Coronary artery (tissue), 2 donors: ENCODE data around the gene HNF4A.

Experiments
- DNase-seq: peaks from one replicate; pipeline ENCODE4 v3.0.0-alpha.2; 2017; ENCODE audit warnings: low spot score
- H3K27ac ChIP-seq, 2 donors: fragments of 200-600 bp; sonication (generic); one replicate each; pipeline ENCODE4 v1.5.1; 2016 to 2019
- H3K4me3 ChIP-seq: fragments of 200-600 bp; sonication (generic); 2 replicates; pipeline ENCODE4 v1.5.1; 2016; ENCODE audit warnings: mild to moderate bottlenecking, moderate library complexity
- CTCF ChIP-seq: fragments of 200-600 bp; sonication (generic); IDR thresholded peaks from one replicate; pipeline ENCODE4 v1.5.1; 2019; ENCODE audit warnings: antibody characterized with exemption

The HNF4A gene

DNA sequence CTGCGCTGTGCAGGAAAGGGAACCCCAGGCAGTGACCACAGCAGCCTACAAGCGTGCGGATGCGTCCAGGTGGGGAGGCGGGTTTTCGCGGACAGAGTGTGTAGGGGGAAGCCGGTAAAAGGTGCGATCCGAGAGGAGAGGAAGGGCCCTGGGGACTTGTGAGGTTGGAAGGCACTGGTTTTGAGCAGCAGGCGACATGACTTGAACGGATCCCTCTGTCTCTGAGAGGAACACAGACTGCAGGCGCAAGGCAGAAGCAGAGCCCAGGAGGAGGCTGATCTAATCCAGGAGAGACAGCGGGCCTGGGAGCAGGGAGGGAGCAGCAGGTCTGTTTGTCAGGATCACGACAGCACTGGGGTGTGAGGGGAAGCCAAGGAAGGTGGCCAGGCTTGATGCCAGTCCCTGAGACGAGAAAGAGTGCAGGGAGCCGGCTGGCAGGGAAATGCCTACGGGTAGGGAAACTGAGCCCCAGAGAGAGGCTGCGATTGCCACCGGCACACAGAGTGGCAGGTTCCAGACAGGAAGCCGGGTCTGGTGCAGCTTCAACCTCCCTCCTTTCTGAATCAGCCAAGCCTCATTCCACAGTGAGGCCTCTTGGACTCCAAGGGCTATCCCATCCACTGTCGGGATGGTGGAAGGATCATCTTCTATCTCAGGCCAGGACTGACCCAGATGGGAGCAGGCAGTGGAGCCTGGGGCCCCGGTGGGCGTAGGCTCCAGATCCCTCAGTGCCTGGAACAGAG lies 57.1 kb downstream of the HNF4A start:
- no peak overlapping the region for H3K27ac ChIP-seq
- DNase-seq, result no peak
- no peak overlapping the region for H3K4me3 ChIP-seq
- no peak for TF ChIP-seq CTCF

DNA sequence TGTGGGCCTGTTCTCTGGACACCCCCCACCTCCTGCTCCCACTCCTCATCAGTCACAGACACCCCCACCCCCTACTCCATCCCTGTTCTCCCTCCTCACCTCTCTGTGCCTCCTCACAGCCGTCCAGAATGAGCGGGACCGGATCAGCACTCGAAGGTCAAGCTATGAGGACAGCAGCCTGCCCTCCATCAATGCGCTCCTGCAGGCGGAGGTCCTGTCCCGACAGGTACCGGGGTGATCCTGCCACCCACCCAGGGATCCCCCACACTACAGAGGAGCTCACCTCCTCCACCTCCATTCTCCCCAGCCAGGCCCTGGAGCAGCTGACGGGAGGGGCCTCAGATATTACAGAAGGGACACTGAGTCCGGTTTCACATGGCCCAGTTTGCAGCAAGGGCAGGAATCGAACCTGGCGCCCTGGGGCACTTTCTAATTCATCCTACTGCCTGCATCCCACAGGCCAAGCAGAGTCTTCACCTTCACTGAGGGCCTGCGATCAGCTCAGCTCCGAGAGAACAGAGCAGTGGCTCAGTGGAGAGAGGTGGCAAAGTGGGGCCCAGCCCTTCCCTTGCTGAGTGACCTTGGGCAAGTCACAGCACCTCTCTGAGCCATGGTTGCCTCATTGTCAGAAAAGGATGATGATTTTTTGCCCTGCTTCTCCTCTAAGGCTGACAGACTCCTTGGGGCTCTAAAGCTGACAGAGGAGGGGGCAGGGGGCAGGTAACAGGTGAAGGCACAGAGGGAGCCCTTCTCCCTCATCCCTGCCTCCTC lies 58.3 kb downstream of the HNF4A start:
- no peak for TF ChIP-seq CTCF
- Histone ChIP-seq H3K27ac (no peak overlapping the region), H3K4me3 (no peak overlapping the region)
- no peak for DNase-seq

GRCh38 chr20:44414346-44414714 lies 58.8 kb downstream of the HNF4A start:
- DNase-seq, result no peak
- no peak overlapping the region for H3K4me3 ChIP-seq

GRCh38 chr20:44414808-44415207 lies 59.3 kb downstream of the HNF4A start:
- no peak for TF ChIP-seq CTCF
- no peak for DNase-seq
- Histone ChIP-seq H3K27ac (no peak overlapping the region), H3K4me3 (no peak overlapping the region)

More at GRCh38 chr20:44414346-44414714, 58.8 kb downstream of the HNF4A start:
- TF ChIP-seq CTCF, result no peak
- no peak overlapping the region for H3K27ac ChIP-seq

GRCh38 chr20:44415833-44416715 lies 60.6 kb downstream of the HNF4A start:
- H3K4me3 ChIP-seq, result no peak overlapping the region
- TF ChIP-seq CTCF, result no peak
- no peak for DNase-seq
- H3K27ac ChIP-seq, result no peak overlapping the region

DNA sequence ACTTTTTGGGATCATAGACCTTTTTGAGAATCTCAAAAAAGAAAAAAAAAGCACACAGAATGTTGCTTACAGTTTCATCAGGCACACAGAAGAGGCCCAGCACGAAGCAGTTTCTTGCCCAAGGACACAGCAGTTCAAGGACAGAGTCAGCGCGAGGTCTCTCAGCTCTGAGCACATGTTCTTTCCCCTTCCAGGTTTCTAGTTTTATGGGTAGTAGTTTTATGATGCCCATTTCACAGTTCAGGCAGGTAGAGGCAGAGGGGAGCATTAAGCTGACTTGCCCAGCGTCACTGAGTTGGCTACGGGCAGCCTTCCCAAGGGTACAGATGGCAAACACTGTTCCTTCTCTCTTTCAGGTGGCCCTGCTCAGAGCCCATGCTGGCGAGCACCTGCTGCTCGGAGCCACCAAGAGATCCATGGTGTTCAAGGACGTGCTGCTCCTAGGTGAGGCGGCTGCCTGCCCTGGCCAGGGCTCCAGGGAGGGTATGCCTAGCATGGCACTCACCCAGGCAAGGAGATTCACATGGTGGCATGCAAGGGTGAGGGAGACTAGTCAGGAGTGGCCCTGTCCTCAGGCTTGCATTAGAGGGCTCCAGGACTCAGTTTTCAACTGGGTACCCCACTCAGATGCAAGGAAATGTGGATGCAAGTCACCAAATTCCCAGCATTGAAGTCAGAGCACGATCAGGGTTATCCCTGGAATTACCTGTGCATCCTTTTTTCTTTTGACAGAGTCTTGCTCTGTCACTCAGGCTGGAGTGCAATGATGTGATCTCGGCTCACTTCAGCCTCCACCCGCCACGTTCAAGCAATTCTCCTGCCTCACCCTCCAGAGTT lies 62.8 kb downstream of the HNF4A start:
- Histone ChIP-seq H3K4me3 (no peak overlapping the region), H3K27ac (no peak overlapping the region)
- no peak for DNase-seq
- no peak for TF ChIP-seq CTCF
